Measurements from ENCODE around the gene SEMA7A.

DNA sequence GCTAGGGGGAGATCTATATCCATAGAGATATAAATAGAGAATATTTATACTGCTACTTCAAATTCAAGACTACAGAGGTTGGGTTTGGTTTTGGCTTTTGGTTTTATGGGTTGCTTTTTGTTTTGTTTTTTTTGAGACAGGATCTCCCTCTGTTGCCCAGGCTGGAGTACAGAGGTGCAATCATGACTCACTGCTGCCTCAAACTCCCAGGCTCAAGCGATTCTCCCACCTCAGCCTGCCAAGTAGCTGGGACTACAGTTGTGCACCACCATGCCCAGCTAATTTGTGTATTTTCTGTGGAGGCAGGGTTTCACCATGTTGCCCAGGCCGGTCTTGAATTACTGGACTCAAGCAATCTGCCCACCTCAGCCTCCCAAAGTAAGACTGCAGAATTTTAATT is 31.1 kb upstream of the SEMA7A start:
- TF ChIP-seq ZNF695 (CRISPR knock-in tag; IDR thresholded peaks at IDR 0.05) (no peak), FOXK1 (CRISPR knock-in tag; IDR thresholded peaks at IDR 0.05; ENCODE audit: borderline replicate concordance) (no peak)
- TF ChIP-seq, protein P1, sequence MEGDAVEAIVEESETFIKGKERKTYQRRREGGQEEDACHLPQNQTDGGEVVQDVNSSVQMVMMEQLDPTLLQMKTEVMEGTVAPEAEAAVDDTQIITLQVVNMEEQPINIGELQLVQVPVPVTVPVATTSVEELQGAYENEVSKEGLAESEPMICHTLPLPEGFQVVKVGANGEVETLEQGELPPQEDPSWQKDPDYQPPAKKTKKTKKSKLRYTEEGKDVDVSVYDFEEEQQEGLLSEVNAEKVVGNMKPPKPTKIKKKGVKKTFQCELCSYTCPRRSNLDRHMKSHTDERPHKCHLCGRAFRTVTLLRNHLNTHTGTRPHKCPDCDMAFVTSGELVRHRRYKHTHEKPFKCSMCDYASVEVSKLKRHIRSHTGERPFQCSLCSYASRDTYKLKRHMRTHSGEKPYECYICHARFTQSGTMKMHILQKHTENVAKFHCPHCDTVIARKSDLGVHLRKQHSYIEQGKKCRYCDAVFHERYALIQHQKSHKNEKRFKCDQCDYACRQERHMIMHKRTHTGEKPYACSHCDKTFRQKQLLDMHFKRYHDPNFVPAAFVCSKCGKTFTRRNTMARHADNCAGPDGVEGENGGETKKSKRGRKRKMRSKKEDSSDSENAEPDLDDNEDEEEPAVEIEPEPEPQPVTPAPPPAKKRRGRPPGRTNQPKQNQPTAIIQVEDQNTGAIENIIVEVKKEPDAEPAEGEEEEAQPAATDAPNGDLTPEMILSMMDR (IDR thresholded peaks at IDR 0.05 in 2 of 3, conservative IDR thresholded peaks at IDR 0.05 in 1 of 3; ENCODE audit: insufficient read depth in 2 of 3, low read depth in 1 of 3, low read length in 3 of 3) = no peak
- TF ChIP-seq, protein P2, sequence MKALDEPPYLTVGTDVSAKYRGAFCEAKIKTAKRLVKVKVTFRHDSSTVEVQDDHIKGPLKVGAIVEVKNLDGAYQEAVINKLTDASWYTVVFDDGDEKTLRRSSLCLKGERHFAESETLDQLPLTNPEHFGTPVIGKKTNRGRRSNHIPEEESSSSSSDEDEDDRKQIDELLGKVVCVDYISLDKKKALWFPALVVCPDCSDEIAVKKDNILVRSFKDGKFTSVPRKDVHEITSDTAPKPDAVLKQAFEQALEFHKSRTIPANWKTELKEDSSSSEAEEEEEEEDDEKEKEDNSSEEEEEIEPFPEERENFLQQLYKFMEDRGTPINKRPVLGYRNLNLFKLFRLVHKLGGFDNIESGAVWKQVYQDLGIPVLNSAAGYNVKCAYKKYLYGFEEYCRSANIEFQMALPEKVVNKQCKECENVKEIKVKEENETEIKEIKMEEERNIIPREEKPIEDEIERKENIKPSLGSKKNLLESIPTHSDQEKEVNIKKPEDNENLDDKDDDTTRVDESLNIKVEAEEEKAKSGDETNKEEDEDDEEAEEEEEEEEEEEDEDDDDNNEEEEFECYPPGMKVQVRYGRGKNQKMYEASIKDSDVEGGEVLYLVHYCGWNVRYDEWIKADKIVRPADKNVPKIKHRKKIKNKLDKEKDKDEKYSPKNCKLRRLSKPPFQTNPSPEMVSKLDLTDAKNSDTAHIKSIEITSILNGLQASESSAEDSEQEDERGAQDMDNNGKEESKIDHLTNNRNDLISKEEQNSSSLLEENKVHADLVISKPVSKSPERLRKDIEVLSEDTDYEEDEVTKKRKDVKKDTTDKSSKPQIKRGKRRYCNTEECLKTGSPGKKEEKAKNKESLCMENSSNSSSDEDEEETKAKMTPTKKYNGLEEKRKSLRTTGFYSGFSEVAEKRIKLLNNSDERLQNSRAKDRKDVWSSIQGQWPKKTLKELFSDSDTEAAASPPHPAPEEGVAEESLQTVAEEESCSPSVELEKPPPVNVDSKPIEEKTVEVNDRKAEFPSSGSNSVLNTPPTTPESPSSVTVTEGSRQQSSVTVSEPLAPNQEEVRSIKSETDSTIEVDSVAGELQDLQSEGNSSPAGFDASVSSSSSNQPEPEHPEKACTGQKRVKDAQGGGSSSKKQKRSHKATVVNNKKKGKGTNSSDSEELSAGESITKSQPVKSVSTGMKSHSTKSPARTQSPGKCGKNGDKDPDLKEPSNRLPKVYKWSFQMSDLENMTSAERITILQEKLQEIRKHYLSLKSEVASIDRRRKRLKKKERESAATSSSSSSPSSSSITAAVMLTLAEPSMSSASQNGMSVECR (CRISPR knock-in tag; IDR thresholded peaks at IDR 0.05) = no peak

All from K562 (cell line).